ENCODE data around the gene NVL.
"Not testable (repeated sequence)": the region's sequence is repeated elsewhere in the genome, so short reads cannot be mapped to it uniquely, and the experiment has no call there.

Gene NVL

DNA sequence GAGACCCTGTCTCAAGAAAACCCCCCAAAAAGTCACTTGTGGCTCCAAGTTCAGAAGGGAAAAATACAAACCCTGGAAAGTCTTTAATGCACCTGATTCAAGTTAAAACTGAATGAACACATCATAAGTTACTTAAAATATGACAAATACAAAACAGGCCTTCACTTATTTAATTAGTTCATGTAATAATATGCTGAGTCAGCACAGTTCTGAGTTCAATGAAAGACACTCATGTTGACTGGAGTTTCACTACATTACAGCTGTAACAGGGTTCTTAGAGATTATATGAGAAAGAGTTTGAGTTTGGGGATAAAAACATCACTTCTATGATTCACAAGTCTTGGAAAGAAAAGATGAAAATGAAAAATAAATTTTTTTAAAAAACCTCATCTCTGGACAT lies 96.0 kb downstream of the NVL start:
- DNase-seq = no peak

DNA sequence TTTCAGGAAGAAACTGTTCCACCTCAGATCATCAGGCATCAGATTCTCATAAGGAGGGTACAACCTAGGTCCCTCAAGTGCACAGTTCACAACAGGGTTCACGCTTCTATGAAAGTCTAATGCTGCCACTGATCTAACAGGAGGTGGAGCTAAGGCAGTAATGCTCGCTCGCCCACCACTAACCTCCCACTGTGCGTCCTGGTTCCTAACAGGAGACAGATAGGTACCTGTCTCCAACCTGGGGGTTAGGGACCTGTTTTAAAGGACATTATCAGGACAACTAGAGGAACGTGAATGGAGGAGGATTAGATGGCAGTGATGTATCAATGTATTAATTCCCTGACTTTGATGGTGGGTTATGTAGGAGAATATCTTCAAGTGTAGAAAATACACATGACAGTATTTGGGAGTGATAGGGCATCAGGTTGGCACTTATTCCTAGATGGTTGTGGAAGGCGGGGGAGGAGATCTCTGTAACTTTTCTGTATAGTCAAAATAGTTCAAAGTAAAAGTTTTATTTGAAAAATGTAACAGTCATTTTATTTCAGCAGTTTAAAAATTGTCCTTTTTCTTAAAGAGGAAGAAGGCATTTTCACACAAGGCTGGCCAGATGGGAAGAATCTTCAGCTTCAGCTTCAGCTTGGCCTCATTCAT lies 103.0 kb downstream of the NVL start:
- no peak for DNase-seq

- DNase-seq = peak; percentile 75
Measured at GRCh38 chr1:224223819-224224714, 105.9 kb downstream of the NVL start.

DNA sequence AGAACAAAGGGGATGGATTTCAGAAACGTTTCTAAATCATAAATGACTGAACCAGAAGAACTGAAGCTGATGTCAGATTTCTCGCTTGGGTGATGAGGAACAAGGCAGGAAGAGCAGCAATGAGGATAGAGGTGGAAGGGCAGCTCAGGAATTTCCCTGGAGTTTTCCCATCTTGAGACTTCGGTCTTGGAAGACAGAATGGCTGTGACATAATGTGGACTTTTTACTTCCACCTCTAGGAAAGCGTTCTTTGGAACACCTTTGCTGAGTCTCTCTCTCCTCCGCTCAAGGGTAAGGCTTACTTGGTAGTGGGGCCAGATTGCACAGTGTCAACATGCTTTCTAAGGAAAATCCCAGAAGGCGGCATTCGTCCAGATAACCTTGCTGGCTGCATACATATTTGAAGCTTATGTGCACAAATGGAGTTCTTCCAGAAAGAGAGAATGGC lies 110.3 kb downstream of the NVL start:
- no peak for DNase-seq

DNA sequence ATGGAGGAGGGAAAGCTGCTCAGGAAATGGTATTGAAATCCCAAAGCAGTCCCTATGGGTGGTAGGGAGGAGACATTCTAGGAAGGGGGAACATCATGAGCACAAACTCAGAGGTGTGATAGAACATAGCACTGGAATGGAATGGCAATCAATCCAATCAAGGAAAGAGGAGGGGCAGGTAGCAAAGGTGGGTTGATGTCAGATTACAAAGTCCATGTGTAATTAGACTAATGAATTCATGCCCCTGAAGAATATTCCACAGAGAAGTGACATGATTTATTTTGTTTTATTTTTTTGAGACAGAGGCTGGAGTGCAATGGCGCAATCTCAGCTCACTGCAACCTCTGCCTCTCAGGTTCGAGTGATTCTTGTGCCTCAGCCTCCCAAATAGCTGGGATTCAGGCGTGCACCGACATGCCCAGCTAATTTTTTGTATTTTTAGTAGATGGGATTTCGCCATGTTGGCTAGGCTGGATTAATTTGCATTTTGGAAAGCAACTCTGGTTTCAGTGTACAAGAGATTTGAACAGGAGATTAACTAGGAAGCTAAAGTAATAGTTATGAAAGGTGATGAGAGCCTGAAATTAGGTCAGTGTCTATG lies 110.9 kb downstream of the NVL start:
- DNase-seq = no peak

GRCh38 chr1:224217655-224218623 lies 112.0 kb downstream of the NVL start:
- peak; percentile 28 for DNase-seq

GRCh38 chr1:224216382-224216781 lies 113.6 kb downstream of the NVL start:
- DNase-seq = no peak

- no peak for DNase-seq
Measured at GRCh38 chr1:224213438-224214119, 116.4 kb downstream of the NVL start.

GRCh38 chr1:224212618-224213061 lies 117.3 kb downstream of the NVL start:
- DNase-seq = no peak

GRCh38 chr1:224211206-224211962 lies 118.6 kb downstream of the NVL start:
- peak; percentile 74 for DNase-seq

DNA sequence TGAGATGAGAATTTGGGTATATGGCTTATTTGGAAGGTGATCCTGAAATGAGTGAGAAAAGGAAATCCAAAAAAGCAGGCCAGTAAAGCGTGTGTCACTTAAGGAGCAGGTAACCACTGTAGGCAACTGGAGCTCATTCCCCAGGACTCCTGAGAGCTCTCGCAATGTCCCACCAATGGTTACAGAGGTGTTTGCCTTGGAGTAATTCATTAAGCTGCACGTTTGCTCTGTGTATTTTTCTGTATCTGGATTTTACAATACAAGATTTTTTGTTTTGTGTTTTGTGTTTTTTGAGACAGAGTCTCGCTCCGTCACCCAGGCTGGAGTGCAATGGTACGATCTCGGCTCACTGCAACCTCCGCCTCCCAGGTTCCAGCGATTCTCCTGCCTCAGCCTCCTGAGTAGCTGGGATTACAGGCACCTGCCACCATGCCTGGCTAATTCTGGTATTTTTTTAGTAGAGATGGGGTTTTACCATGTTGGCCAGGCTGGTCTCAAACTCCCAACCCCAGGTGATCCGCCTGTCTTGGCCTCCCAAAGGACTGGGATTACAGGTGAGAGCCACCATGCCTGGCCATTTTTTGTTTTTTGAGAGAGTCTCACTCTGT lies 123.9 kb downstream of the NVL start:
- DNase-seq = not testable (repeated sequence)

GRCh38 chr1:224205438-224205840 lies 124.5 kb downstream of the NVL start:
- DNase-seq = peak; percentile 86

DNA sequence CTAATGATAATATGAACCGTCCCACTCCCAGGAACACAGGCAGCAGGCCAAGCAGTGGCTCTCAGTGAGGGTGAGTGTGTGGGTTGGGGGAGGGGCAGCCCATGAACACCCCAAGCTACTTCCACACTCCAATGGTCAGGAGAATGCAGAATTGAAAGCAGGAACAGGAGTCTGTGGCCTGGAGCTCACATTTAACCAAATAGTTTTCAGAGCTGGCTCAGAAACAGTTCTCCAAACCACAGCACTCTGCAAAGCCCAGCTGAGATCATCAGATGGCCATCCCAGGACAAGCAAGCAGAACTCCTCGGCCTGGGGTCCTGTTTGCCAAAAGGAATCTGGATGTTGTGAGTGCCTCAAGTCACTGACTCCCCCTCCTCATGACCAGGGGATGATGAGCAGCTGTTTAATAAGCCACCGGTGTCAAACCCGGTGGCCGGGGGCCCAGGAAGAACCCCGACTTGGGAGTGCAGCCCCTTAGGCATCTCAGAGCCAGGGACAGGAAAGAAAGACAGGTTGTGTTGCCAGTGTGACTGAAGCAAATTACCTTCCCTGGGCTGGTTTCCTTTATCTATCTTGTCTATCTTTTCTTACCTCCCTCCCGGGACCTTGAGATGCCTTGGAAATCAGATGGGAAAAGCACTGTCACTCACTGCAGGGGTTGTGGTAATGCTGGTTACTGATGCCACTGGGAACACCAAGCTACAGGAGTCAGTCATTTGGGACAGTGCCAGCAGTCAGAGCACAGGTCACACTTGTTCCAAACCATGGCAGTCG lies 126.5 kb downstream of the NVL start:
- peak; percentile 90 for DNase-seq

DNA sequence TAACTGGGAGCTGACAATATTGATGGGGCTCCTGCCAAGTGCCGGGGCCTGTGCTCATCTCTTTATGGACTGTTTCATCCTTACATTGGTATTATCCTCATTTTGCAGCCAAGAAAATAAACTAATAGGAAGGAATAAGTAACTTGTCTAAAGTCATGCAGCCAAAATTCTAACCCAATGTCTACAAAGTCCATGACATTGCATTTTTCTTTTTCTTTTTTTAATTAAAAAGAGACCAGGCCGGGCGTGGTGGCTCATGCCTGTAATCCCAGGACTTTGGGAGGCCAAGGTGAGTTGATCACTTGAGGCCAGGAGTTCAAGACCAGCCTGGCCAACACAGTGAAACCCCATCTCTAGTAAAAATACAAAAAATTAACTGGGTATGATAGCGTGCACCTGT lies 128.1 kb downstream of the NVL start:
- no peak for DNase-seq

GRCh38 chr1:224201383-224201782 lies 128.6 kb downstream of the NVL start:
- DNase-seq = no peak

DNA sequence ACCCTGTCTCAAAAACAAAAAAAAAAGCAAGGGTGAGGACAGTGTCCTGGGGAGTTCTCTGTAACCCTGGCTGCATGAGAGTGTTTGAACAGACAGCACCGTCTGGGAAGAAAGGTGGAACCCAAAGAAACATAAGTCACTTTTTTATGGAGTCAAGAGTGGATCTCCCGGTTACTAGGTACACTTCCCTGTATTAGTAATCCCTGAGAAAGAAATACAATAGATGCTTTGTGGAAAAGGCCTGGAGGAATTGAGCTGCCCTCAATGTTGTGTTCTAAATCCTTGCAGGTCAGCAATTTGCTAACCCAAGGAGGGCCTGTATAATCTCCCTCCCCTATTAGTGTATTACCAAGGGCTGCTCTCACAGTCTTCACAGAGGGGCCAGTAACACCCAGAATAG lies 130.3 kb downstream of the NVL start:
- DNase-seq = no peak

DNA sequence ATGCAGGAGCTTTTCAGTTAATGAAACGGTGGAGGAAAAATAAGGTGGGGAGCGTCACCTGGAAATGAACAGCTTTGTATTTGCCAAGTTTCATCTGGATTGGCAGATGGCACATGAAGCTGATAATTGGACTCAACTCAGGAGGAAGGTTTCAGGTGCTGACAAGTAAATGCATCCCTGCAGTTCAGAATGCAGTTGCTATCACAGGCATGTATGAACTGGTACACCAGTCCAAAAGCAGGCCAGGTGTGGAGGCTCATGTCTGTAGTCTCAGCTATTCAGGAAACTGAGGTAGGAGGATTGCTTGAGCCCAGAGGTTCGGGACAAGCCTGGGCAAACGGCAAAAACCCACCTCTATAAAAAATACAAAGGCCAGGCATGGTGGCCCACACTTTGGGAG lies 131.4 kb downstream of the NVL start:
- DNase-seq = no peak

DNA sequence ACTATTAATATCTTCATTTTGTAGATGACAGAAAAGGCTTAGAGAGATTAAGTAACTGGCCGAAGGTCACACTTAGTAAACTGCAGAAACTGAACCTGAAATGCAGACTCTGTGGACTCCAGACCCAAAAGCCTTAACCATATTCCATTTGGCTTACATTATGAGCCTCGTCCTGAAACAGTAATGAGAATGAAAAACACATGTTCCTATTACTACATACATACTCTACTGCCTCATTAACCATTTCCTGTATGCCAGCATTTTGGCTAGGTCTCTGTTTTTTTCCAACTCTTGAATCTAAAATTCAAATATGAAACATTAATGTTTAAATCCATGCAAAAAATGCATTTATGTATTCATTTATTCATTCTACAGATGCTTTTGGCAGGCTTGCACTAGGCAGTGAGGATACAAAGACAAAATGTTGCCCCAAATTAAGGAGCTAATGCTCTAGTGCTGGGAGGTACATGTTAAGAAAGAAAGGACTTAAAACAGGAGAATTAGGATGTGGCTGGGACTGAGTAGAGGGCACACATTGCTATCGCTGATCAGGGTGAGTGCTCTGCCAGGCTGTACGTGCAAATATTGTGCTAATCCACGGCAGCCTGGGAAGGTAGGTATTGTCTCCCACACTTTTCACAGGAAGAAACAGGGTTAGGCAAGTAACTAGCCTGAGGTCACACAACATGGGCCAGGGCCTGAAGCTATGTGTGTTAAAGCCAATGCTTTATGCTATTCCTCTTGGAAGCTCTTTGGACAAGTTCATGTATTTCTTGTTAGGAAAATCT lies 133.0 kb downstream of the NVL start:
- no peak for DNase-seq
